Measurements from ENCODE around the gene FAM193A. TPM values are rescaled to one million over a fixed set of nuclear protein-coding genes. Genes with fewer than 3 reads are reported as not detected.

The FAM193A gene
- total RNA-seq, 1 experiment from 2014 or later = 13.6 TPM

DNA sequence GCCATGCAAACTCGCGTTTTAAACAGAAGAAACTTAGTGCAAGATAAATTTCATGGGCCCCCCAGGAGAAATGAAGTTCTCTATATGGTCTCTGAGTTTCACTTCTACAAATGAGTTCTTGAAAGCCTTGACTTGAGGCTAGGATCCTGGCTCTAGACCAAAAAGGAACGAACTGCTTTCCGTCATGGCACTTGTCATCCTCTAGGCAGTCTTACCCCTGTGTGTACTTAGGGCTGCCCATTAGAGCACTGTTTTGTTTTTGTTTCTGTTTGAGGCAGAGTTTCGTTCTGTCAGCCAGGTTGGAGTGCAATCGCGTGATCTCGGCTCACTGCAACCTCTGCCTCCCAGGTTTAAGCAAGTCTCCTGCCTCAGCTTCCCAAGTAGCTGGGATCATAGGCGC is 38.5 kb upstream of the FAM193A start:
- H3K4me2 ChIP-seq (ENCODE audit: low read length) = no peak overlapping the region
- no peaks in the 10 kb centered on the region for H3F3A ChIP-seq (ENCODE audit: low read length, unreplicated experiment)
- DNase-seq (no peak), ATAC-seq (no peak)
- peaks cover 8% of the 10 kb centered on the region; the same call in 1 of the 2 replicates for H4K20me1 ChIP-seq (ENCODE audit: low read length)
- no peaks in the 10 kb centered on the region for H3K9me2 ChIP-seq (replicated peaks; ENCODE audit: low read length)
- intact Hi-C loops (cut with micrococcal nuclease) = no loop called here
- H3K79me2 ChIP-seq (ENCODE audit: low read length) = peaks cover 10% of the 10 kb centered on the region
- no peaks in the 10 kb centered on the region for H3K27me3 ChIP-seq (ENCODE audit: low read length)
- H3K4me1 ChIP-seq (ENCODE audit: insufficient read depth, low read length) = no peaks in the 10 kb centered on the region
- POLR2A ChIA-PET (ENCODE audit: unreplicated experiment) = no interaction called here
- H3K4me3 ChIP-seq (ENCODE audit: low read length) = no peak overlapping the region
- H2AFZ ChIP-seq (ENCODE audit: low read length) = no peak overlapping the region
- CTCF ChIA-PET = no interaction called here
- TF ChIP-seq EZH2phosphoT487 (IDR thresholded peaks at IDR 0.05; ENCODE audit: borderline replicate concordance, low read length) (no peak), EZH2 (IDR thresholded peaks at IDR 0.05; ENCODE audit: low read length, unreplicated experiment) (no peak)
- TF ChIP-seq, protein P1, sequence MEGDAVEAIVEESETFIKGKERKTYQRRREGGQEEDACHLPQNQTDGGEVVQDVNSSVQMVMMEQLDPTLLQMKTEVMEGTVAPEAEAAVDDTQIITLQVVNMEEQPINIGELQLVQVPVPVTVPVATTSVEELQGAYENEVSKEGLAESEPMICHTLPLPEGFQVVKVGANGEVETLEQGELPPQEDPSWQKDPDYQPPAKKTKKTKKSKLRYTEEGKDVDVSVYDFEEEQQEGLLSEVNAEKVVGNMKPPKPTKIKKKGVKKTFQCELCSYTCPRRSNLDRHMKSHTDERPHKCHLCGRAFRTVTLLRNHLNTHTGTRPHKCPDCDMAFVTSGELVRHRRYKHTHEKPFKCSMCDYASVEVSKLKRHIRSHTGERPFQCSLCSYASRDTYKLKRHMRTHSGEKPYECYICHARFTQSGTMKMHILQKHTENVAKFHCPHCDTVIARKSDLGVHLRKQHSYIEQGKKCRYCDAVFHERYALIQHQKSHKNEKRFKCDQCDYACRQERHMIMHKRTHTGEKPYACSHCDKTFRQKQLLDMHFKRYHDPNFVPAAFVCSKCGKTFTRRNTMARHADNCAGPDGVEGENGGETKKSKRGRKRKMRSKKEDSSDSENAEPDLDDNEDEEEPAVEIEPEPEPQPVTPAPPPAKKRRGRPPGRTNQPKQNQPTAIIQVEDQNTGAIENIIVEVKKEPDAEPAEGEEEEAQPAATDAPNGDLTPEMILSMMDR (conservative IDR thresholded peaks at IDR 0.05; ENCODE audit: low read depth, low read length) = no peak
- BruUV-seq (replicated peaks) = no TSS peak
- no peaks in the 10 kb centered on the region for H3K9me3 ChIP-seq (ENCODE audit: low read length)
- H3K36me3 ChIP-seq (ENCODE audit: low read depth, low read length) = peaks cover 34% of the 10 kb centered on the region; the same call in 1 of the 2 replicates
- no peak overlapping the region for H3K9ac ChIP-seq (ENCODE audit: low read length)
- H3K27ac ChIP-seq (ENCODE audit: low read length) = no peak overlapping the region

DNA sequence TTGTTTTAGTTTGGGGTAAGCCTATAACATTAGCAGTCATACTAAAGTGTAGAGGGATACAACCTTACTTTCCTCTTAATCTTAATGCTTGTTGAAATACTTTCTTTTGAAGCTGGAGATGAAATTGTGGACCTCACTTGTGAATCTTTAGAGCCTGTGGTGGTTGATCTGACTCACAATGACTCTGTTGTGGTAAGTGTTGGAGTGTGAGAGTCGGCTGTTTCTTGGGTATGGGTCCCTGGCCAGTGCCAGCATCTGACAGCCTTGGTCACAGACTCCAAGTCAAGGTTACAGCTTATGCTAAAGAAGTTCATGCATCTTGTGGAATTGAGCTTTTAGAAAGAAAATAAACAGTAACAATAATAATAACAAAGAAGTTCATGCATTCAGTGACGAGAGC is 35.9 kb upstream of the FAM193A start:
- intact Hi-C loops (cut with micrococcal nuclease) = no loop called here
- Histone ChIP-seq H3K9ac (ENCODE audit: low read length) (no peak overlapping the region), H3K4me2 (ENCODE audit: low read length) (no peak overlapping the region), H3F3A (ENCODE audit: low read length, unreplicated experiment) (no peaks in the 10 kb centered on the region), H3K4me1 (ENCODE audit: insufficient read depth, low read length) (no peaks in the 10 kb centered on the region), H4K20me1 (ENCODE audit: low read length) (no peaks in the 10 kb centered on the region; the same call in 1 of the 2 replicates), H2AFZ (ENCODE audit: low read length) (no peak overlapping the region), H3K9me3 (ENCODE audit: low read length) (no peaks in the 10 kb centered on the region), H3K79me2 (ENCODE audit: low read length) (peaks cover 6% of the 10 kb centered on the region; the same call in 1 of the 2 replicates), H3K27me3 (ENCODE audit: low read length) (no peaks in the 10 kb centered on the region), H3K27ac (ENCODE audit: low read length) (no peak overlapping the region), H3K4me3 (ENCODE audit: low read length) (no peak overlapping the region), H3K9me2 (replicated peaks; ENCODE audit: low read length) (no peaks in the 10 kb centered on the region), H3K36me3 (ENCODE audit: low read depth, low read length) (peaks cover 34% of the 10 kb centered on the region; the same call in 1 of the 2 replicates)
- no TSS peak for BruUV-seq (replicated peaks)
- ChIA-PET CTCF (no interaction called here), POLR2A (ENCODE audit: unreplicated experiment) (no interaction called here)
- TF ChIP-seq EZH2 (IDR thresholded peaks at IDR 0.05; ENCODE audit: low read length, unreplicated experiment) (no peak), EZH2phosphoT487 (IDR thresholded peaks at IDR 0.05; ENCODE audit: borderline replicate concordance, low read length) (no peak)
- TF ChIP-seq, protein P1 (conservative IDR thresholded peaks at IDR 0.05; ENCODE audit: low read depth, low read length) = no peak
- no peak for ATAC-seq
- no peak for DNase-seq

DNA sequence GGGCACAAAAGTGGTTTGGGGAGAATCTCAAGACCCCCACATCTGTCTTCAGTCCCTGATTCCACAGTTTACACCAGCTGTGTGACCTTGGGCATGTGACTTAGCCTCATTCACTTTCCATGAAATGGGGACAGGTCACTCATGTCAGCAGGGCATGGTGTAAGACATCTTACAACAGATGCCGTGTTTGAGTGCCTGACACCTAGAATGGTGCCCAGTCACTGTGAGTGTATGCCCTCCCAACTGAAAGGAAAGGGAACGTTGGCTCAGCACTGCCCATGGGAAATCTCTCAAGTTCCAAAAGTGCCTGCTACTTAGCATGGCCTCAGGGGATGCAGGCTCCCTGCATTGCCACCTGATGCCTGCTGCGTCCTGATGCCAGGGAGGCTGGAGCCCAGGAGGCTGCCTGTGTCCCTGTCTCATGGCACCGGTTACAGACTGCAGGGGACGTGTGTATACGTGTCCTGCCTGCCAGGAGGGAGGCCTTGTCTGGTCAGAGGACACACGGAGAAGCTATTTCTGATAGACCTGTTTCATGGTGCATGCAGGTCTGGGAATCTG is 35.3 kb upstream of the FAM193A start:
- intact Hi-C loops (cut with micrococcal nuclease) = no loop called here
- H3K27ac ChIP-seq (ENCODE audit: low read length) = no peak overlapping the region
- CTCF ChIA-PET = no interaction called here
- DNase-seq (no peak), ATAC-seq (no peak)
- peaks cover 6% of the 10 kb centered on the region; the same call in 1 of the 2 replicates for H3K79me2 ChIP-seq (ENCODE audit: low read length)
- no peaks in the 10 kb centered on the region for H3F3A ChIP-seq (ENCODE audit: low read length, unreplicated experiment)
- no peak overlapping the region for H2AFZ ChIP-seq (ENCODE audit: low read length)
- H3K4me2 ChIP-seq (ENCODE audit: low read length) = no peak overlapping the region
- H3K4me1 ChIP-seq (ENCODE audit: insufficient read depth, low read length) = no peaks in the 10 kb centered on the region
- H3K9me2 ChIP-seq (replicated peaks; ENCODE audit: low read length) = no peaks in the 10 kb centered on the region
- no peak overlapping the region for H3K4me3 ChIP-seq (ENCODE audit: low read length)
- POLR2A ChIA-PET (ENCODE audit: unreplicated experiment) = no interaction called here
- no peaks in the 10 kb centered on the region for H3K27me3 ChIP-seq (ENCODE audit: low read length)
- H4K20me1 ChIP-seq (ENCODE audit: low read length) = no peaks in the 10 kb centered on the region; the same call in 1 of the 2 replicates
- BruUV-seq (replicated peaks) = no TSS peak
- H3K9ac ChIP-seq (ENCODE audit: low read length) = no peak overlapping the region
- H3K36me3 ChIP-seq (ENCODE audit: low read depth, low read length) = peaks cover 34% of the 10 kb centered on the region; the same call in 1 of the 2 replicates
- TF ChIP-seq, protein P1 (conservative IDR thresholded peaks at IDR 0.05; ENCODE audit: low read depth, low read length) = no peak
- no peak for TF ChIP-seq EZH2phosphoT487 (IDR thresholded peaks at IDR 0.05; ENCODE audit: borderline replicate concordance, low read length)
- TF ChIP-seq EZH2 (IDR thresholded peaks at IDR 0.05; ENCODE audit: low read length, unreplicated experiment) = no peak
- H3K9me3 ChIP-seq (ENCODE audit: low read length) = no peaks in the 10 kb centered on the region
